HG03521 (cell line): ENCODE data around the gene LYRM9.
"Not testable (repeated sequence)": the region's sequence is repeated elsewhere in the genome, so short reads cannot be mapped to it uniquely, and the experiment has no call there.

Experiments
- ATAC-seq: cut with Tn5 transposase; IDR thresholded peaks from one replicate; pipeline ENCODE4 v1.9.1; 2021; ENCODE audit warnings: mild to moderate bottlenecking, moderate library complexity; ENCODE audit not compliant: unreplicated experiment

Gene LYRM9

DNA sequence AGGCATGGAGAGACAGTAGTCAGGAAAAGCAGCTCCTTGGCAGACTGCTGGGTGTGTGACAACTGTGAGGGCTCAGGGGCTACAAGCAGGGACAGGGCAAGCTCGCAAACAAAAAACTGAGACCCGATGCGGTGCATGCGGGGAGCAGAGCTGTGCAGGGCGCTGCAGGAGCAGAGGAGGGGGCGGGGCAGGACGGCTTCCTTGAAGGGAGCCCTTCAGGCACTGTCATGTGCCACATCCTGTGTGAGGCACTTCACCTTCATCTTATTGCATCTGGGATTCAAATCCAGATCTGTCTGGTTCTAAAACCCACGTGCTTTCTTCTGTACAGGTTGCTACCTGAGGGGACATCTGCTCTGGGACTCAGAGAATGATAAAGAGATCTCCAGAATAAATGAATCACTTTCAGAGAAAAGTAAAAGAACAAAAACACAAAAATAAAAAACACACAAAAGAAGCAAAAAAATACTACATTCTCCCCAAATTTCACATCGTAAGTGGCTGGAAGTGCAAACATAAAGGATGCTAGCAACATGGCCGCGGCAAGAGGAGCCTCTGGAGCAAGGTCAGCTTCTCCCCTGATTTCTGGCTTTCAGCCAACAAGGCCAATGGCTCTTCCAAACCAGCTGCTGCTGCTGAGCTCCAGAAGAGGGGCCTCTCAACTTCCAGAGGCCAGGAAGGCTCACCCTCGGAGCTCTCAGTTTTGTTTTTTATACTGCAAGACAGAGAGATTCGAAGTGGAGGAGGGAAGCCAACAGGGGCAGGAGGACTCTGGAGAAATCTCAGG lies 14.2 kb downstream of the LYRM9 start:
- ATAC-seq: no peak

DNA sequence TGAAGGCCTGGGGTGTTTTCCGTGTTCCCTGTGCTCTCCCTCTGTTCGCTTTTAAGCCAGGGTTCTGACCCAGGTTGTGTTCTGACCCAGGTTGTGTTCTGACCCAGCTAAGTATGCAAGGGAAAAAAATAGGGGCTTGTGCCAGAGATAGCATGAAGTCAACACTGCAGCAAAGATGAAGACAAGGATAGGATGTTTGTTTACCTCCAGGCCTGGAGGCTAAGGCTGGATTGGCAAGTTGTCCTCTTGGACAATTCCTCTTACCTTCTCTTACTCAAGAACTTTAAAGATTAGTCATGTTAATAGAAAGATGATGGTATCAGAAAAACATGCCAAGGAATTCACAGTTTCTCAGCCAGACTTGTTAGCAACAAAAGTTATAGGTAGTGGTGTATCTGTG lies 19.4 kb downstream of the LYRM9 start:
- no peak for ATAC-seq

DNA sequence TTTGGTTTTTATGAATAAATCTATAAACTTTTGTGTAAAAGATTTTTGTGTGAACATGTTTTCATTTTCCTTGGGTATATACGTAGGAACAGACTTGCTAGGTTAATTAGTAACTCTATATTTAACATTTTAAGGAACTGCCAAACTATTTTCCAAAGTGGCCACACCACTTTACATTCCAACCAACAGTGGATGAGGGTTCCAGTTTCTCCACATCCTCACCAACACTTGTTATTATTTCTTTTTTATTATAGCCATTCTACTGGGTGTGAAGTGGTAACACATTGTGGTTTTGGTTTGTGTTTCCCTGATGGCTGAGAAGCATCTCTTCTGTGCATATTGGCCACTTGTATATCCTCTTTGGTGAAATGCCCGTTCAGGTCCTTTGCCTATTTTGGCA lies 20.0 kb downstream of the LYRM9 start:
- ATAC-seq: no peak

DNA sequence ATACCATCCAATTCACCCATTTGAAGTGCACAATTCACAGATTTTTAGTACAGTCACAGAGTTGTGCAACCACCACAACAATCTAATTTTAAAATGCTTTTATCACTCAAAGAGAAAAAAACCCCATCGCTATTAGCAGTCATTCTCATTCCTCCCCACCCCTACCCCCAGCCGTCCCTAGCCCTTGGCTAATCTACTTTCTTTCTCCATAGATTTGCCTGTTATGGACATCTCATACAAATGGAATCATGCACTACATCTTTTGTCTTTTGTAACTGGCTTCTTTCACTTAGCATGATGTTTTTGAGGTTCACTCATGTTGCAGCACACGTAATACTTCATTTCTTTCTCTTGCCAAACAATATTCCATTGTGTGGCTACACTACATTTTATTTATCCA lies 20.4 kb downstream of the LYRM9 start:
- ATAC-seq: no peak

DNA sequence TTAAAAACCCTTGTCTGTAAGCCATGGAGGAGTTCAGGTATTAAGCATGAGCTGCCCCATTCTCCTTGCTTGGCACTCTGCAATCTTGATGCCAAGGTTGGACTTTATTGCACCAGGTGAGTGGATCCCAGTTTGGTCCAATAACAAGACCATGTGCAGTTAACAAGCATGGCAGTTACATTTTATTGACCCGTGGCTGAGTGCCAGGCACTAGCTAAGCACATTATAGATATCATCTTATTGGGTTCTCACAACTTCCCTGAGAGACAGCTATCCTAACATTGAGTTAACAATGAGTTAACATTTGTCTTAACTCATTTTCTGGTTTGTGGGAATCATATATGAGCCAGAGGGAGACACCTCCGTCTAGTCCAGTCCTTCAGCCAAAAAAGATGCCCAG lies 21.8 kb downstream of the LYRM9 start:
- no peak for ATAC-seq

DNA sequence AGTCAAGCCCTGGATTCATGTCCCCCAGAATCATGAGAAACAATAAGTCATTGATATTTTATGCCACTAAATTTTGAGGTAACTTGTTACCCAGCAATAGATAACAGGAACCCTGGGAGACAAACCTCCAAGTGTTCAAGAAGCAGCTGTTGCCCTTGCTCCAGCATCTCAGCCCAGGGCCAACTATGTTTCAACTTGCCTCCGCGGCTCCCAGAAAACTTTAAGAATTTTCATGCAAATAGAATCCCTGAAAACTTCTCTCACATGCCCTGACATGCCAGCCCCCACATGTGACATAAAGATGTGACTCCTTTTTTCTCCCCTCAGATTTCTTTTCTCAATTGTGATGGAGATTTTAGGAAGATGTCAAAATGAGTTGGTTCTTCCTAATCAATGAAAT lies 22.8 kb downstream of the LYRM9 start:
- ATAC-seq: no peak

DNA sequence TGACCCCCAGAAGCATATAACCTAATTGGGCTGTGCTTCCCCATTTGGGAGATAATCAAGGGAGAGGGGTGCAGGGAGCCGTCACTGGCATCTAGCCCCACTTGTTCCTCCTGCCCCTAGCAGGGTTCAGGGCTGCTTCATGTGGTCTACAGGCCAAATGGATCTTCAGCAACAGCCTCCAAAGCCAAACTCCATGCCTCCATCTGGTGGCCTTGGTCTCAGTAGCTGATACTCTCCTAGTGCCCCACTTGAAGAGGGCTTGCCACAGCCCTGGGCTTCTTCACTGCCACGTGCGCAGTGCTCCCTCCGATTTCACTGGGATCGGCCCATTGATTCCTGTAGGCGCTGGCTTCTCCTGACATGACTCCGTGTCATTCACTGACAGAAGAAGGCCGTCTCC lies 24.6 kb downstream of the LYRM9 start:
- no peak for ATAC-seq

DNA sequence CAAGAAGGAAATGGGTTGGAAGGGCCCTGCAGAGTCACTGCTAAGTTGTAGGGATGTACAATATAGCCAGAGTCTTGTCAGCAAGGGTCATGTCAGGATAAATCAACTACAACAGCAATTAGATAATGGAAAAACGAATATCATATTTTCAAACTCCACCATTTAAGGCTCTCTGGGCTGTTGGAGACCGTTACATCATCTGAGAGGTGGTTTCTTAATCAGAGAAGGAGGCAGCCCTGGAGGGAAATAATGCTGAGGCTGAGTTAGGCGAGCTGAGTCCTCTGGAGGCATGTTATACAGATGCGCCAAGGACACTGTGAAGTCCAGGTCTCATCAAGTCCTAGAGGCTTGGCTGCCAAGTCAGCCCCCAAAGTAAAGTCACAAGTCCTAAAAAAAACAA lies 30.3 kb downstream of the LYRM9 start:
- ATAC-seq: no peak

DNA sequence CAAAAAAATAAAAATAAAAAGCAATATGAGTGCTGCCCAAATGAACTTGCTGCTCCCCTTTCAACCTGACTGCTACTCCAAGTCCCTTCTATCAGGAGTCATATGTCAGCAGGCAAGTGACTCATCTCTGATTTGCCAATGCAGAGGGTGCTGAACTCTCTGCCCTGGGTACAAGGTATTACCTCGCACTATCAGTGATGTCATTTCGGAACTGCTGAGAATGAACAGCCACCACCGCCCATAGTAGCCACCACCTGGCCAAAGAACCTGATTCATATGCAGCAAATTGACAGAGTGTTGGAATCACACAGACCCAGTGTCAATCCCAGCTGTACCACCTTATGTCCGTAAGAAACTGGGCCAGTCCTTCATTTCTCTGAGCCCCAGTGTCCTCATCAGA lies 31.2 kb downstream of the LYRM9 start:
- no peak for ATAC-seq

DNA sequence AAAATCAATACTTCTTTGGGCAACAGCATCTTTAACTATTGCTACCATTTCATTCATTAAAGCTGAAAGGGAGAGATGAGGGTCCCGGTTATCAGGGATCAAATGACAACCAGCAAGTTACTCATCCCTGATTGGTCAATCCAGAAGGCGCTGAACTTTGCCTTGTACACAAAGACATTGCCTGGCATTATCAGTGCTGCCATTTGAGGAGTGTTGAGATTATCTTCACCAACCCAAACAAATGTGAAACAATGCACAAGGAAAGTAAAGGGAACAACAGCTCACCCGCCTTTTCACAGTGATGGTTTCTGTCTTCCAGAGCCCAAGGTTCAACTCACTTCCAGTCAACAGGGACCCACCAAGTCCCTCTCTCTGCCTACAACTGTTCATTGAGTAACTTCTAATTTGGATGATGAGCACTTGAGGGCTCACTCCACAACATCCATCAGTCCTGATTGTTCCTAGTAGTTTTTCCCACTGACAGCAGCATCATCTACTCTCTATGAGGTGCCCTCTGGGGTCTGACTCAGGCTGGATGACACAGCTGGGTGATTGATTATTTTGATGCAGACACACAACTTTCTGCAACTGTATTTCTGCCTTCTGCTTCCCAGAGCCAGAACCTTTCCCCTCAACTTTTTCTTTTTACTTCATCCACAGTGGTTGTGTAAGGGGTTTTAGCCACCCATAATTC lies 32.0 kb downstream of the LYRM9 start:
- ATAC-seq: no peak

DNA sequence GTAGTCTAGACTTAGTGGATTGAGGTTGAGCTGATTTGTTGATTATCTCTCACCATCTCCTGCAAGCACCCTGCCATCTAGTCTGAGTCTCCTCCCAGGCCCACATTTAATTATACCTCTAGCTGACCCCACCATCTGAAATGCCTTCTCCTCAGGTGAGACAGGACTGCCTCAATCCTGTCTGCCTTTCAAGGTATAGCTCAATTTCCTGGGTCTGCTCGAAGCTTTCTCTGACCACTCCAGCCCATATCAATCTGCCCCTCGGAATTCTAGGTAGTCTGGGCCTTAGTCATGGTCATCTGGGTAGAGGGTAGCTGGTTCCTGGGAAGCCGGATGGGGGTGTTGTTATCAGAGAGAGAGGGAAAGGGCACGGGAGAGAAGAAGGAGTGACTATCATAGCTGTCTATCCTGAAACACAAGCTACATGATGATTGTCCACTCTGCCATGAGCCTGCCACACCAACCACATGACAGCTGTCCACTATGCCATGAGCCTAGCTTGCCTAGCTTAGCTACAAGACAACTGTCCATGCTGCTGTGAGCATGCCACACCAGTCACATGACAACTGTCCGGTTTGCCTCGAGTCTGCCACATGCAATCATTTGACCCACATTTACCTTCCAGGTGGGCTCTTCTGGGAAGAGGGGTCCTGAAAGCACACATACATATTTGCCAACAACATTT lies 34.4 kb downstream of the LYRM9 start:
- no peak for ATAC-seq

DNA sequence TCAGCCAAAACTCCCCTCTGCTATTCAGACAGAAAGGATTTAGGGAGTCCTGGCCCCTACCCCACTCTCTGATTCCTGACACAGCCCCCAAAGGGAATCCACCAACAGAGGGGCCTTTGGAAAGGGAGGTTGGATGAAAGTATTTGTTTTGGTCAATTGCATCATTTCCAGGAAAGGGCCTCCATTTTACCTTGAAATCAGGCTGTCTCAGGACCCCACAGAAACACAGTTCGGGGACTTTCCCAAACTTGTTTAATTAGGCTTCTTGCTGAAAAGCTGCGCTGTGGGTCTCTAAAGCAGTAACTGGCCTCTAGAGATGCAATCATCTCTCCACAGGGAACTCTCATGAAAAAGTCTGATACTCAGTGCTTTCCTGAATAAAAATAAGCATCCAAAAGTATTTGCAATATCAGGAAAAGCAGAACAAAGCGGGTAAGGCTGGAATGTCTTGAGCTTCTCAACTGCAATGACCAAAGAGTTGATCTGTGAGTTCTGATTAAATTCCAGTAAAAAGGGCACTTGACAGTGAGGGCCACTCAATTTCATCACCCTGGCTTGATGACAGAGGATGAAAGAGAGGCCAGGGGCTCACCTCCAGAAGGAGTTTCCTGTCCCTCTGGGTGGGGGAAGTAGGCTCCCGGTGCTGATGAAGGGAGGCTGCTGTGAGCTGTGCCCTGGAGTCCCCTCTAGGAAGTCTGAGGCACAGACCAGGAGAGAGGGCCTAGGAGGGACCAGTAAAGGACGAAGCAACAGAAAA lies 36.3 kb downstream of the LYRM9 start:
- ATAC-seq: no peak

DNA sequence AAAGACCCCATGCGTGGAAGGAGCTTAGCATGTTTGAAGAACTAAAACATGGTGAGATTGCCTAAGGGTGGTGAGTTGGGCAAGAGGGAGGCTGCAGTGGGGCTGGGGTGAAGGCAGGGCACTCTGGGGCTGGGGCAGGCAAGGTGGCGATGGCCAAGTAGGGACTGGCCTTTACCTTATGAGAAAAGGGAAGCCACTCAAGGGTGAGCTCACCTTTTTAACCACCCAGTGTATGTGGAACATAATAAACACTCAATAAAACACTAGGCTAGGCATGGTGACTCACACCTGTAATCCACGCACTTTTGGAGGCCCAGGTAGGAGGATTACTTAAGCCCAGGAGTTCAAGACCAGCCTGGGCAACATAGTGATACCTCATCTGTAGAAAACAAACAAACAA lies 37.7 kb downstream of the LYRM9 start:
- ATAC-seq: no peak

DNA sequence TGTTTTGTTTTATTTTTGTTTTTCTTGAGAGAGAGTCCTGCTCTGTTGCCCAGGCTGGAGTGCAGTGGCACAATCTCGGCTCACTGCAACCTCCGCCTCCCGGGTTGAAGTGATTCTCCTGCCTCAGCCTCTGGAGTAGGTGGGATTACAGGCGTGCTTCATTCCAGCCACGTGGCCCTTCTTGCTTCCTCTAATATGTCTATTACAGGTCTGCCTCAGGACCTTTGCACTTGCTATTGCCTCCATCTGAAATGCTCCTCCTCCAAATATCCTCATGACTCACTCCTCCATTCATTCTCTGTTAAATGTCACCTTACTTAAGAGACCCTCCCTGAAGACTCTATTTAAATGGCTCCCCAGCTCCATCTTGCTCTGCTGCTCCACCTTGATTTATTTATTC lies 39.0 kb downstream of the LYRM9 start:
- ATAC-seq: no peak

DNA sequence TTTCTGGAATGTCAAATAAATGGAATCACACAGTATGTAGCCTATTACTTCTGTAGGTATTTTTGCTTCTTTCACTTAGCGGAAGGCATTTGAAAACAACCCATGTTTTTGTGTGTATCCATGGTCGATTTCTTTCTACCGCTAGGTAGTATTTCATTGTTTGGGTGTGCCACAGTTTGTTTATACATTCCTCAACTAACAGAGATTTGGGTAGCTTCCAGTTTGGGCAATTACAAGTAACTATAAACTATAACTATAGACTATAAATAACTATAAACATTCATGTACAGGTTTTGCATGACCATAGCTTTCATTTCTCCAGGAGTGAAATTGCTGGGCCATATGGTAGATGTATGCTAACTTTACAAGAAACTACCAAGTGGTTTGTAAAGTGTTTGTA lies 40.1 kb downstream of the LYRM9 start:
- no peak for ATAC-seq

DNA sequence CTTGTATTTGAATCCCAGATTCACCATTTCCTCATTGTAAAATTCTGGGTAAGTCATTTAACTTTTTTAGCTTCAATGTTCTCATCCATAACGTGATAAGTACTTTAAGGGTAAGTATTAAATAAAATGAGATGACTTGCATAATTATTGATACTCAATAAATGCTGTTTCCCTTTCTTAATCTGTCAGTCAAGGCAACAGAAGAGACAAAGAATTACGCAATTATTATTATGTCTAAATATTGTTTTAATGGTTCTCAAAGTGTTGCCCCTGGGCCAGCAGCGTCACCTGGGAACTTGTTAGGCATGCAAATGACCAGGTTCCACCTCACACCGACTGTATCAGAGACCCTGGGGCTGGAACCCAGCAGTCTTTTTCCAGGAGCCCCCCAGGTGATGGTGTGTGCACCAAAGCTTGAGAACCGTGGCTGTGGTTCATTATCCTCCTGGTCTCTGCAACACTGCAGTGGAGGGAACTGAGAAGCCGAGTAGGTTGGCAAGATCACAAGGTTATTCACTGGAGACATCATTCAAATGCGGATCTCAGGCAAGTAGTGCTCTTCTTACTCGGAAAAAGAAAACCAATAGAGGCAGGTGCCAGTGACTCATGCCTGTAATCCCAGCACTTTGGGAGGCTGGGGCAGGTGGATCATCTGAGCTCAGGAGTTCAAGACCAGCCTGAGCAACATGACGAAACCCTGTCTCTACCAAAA lies 43.5 kb downstream of the LYRM9 start:
- ATAC-seq: no peak

DNA sequence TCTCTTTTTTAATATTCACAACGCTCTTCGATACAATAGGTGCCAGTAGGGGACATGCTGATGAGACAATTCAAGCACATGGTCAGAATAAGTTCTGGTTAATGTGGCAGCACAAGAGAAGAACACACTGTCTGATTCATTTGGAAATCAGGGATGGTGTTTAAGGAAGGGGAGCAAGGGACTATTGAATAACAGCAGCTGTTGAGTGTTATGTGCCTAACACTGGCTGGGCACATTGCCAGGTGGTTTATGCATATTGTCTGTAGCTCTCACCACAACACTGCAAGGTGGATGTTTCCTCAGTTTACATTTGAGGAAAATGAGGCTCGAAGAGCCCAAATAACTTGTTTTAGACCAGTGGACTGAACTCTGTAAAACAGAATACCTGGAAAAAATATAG lies 44.2 kb downstream of the LYRM9 start:
- ATAC-seq: no peak

DNA sequence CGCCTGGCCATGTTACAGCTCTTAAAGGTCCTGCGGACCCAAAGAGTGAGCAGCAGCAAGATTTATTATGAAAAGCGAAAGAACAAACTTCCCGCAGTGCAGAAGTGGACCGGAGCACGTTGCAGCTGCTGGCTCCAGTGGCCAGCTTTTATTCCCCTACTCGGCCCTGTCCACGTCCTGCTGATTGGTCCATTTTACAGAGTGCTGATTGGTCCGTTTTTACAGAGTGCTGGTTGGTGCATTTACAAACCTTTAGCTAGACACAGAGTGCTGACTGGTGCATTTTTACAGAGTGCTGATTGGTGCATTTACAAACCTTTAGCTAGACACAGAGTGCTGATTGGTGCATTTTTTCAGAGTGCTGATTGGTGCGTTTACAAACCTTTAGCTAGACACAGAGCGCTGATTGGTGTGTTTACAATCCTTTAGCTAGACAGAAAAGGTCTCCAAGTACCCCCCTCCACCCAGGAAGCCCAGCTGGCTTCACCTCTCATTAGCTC lies 46.3 kb downstream of the LYRM9 start:
- ATAC-seq: not testable (repeated sequence)

DNA sequence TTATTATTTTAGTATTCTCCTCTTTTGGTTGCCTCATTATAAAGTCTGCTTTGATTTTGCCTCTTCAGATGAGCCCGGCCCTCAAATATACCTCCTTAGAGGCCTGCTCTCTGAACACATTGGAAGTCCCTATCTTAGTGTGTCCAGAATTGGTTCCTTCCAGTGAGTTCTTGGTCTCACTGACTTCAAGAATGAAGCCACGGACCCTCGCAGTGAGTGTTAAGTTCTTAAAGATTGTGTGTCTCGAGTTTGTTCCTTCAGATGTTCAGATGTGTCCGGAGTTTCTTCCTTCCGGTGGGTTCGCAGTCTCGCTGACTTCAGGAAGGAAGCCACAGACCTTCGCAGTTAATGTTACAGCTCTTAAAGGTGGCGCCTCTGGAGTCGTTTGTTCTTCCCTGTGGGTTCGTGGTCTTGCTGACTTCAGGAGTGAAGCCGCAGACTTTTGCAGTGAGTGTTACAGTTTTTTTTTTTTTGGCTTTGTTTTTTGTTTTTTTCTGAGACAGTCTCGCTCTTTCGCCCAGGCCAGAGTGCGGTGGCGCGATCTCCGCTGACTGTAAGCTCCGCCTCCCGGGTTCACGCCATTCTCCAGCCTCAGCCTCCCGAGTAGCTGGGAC lies 47.0 kb downstream of the LYRM9 start:
- ATAC-seq: no peak
